Adipose tissue (tissue), 3 donors: Measurements from ENCODE around the gene CPEB1. TPM values are rescaled to one million over a fixed set of nuclear protein-coding genes. Genes with fewer than 3 reads are reported as not detected.
"Not testable (repeated sequence)": the region's sequence is repeated elsewhere in the genome, so short reads cannot be mapped to it uniquely, and the experiment has no call there.

Experiments used
- H3K27ac ChIP-seq: one replicate; pipeline ENCODE4 v1.5.1; 2013; ENCODE audit warnings: low read depth, low read length
- WGBS, 3 donors: extraction: QIAGEN DNeasy Blood & Tissue Kit; methylation state at CpG; one replicate each; pipeline ENCODE4 v1.1.7; 2013; 5-methylcytosine and 5-hydroxymethylcytosine counted together
- polyA plus RNA-seq, 3 donors: library from polyadenylated mRNA; stranded (reverse); fragments of 200-250 nt; gene quantifications; one replicate each; pipeline ENCODE4 v1.2.3, GENCODE V29; 2013
- donor health status: healthy with polysubstance abuse.
- donor health status: Bipolar disorder and iron deficiency.
- donor health status: healthy.

CPEB1 gene
- polyA plus RNA-seq, 3 donors: 0.48 to 8.2 (median 0.49) TPM

GRCh38 chr15:82536409-82537350, 110.5 kb downstream of the CPEB1 start:
- 61 to 62% (median 61%) methylated on average over 11 of the region's 11 CpGs for WGBS, 3 donors
- H3K27ac ChIP-seq: no peak overlapping the region

GRCh38 chr15:82535566-82536408, 111.4 kb downstream of the CPEB1 start:
- WGBS, 3 donors: 70 to 76% (median 73%) methylated on average over 9 of the region's 9 CpGs
- no peak overlapping the region for H3K27ac ChIP-seq

GRCh38 chr15:82535151-82535550, 112.0 kb downstream of the CPEB1 start:
- H3K27ac ChIP-seq: not testable (repeated sequence)
- WGBS, 3 donors: 91 to 94% (median 93%) methylated on average over 5 of the region's 5 CpGs

GRCh38 chr15:82534457-82534861, 112.7 kb downstream of the CPEB1 start:
- WGBS, 3 donors: 96 to 98% (median 97%) methylated on average over 3 of the region's 3 CpGs
- H3K27ac ChIP-seq: not testable (repeated sequence)

GRCh38 chr15:82533801-82534200, 113.4 kb downstream of the CPEB1 start:
- 93 to 98% (median 97%) methylated on average over 3 of the region's 3 CpGs for WGBS, 3 donors
- H3K27ac ChIP-seq: no peak overlapping the region

- no peak overlapping the region for H3K27ac ChIP-seq
- 94% methylated on average over 15 of the region's 15 CpGs for WGBS, 3 donors
Measured at GRCh38 chr15:82532991-82533481, 114.1 kb downstream of the CPEB1 start.

- WGBS, 3 donors: 72 to 89% (median 81%) methylated on average over 9 of the region's 9 CpGs
- H3K27ac ChIP-seq: no peak overlapping the region
Measured at GRCh38 chr15:82532383-82532990, 114.7 kb downstream of the CPEB1 start.

- 80 to 89% (median 83%) methylated on average over 11 of the region's 11 CpGs for WGBS, 3 donors
- H3K27ac ChIP-seq: no peak overlapping the region
Measured at GRCh38 chr15:82531496-82532382, 115.4 kb downstream of the CPEB1 start.

- H3K27ac ChIP-seq: no peak overlapping the region
- WGBS, 3 donors: 17 to 28% (median 20%) methylated on average over 10 of the region's 10 CpGs
Measured at GRCh38 chr15:82530606-82531379, 116.4 kb downstream of the CPEB1 start.

- WGBS, 3 donors: 72 to 91% (median 88%) methylated on average over 3 of the region's 3 CpGs
- no peak overlapping the region for H3K27ac ChIP-seq
Measured at GRCh38 chr15:82530006-82530405, 117.2 kb downstream of the CPEB1 start.

GRCh38 chr15:82513587-82513986, 133.6 kb downstream of the CPEB1 start:
- not testable (repeated sequence) for H3K27ac ChIP-seq
- WGBS, 3 donors: no CpG with 5 or more reads among the region's 48 CpGs

- 91 to 93% (median 92%) methylated on average over 2 of the region's 4 CpGs for WGBS, 3 donors
- not testable (repeated sequence) for H3K27ac ChIP-seq
Measured at GRCh38 chr15:82507693-82508092, 139.5 kb downstream of the CPEB1 start.

GRCh38 chr15:82507087-82507486, 140.1 kb downstream of the CPEB1 start:
- WGBS, 3 donors: 77 to 92% (median 82%) methylated on average over 1 of the region's 1 CpG
- not testable (repeated sequence) for H3K27ac ChIP-seq

GRCh38 chr15:82505842-82506241, 141.3 kb downstream of the CPEB1 start:
- not testable (repeated sequence) for H3K27ac ChIP-seq
- WGBS, 3 donors: no CpG with 5 or more reads among the region's 3 CpGs

GRCh38 chr15:82504074-82504473, 143.1 kb downstream of the CPEB1 start:
- 91 to 93% (median 92%) methylated on average over 1 of the region's 3 CpGs for WGBS, 3 donors
- not testable (repeated sequence) for H3K27ac ChIP-seq

GRCh38 chr15:82502700-82503339, 144.3 kb downstream of the CPEB1 start:
- H3K27ac ChIP-seq: not testable (repeated sequence)
- WGBS, 3 donors: 33 to 57% (median 33%) methylated on average over 2 to 3 of the region's 7 CpGs

- H3K27ac ChIP-seq: not testable (repeated sequence)
- WGBS, 3 donors: 38 to 58% (median 49%) methylated on average over 4 of the region's 4 CpGs
Measured at GRCh38 chr15:82500772-82501171, 146.4 kb downstream of the CPEB1 start.
